ENCODE data around the gene AGPAT2.

AGPAT2 gene

GRCh38 chr9:136690806-136691261 is 3.6 kb upstream of the AGPAT2 start:
- peaks cover 2% of the 10 kb centered on the region for H3K9me3 ChIP-seq (ENCODE audit: insufficient read depth, low read depth, low read length)
- H2BK12ac ChIP-seq (ENCODE audit: low read length), result no peak overlapping the region
- peaks cover 5% of the 10 kb centered on the region for H3K27me3 ChIP-seq (ENCODE audit: insufficient read depth, low read length)
- H3K18ac ChIP-seq (ENCODE audit: low read length), result no peak overlapping the region
- no peaks in the 10 kb centered on the region for H3K36me3 ChIP-seq (ENCODE audit: control insufficient read depth in 1 of 2, insufficient read depth in 2 of 2, low read length in 2 of 2)
- peaks cover 8% of the 10 kb centered on the region for H3K79me1 ChIP-seq (ENCODE audit: low read length)
- H3K4ac ChIP-seq (ENCODE audit: low read depth, low read length), result no peak overlapping the region
- no peak overlapping the region for H3K14ac ChIP-seq (ENCODE audit: low read length)
- no peak overlapping the region for H3K4me2 ChIP-seq (ENCODE audit: low read length)
- no peak overlapping the region for H3K23ac ChIP-seq (ENCODE audit: low read length)
- H3K4me3 ChIP-seq (ENCODE audit: low read depth, low read length), result no peak overlapping the region
- peaks cover 3% of the 10 kb centered on the region for H3K79me2 ChIP-seq (ENCODE audit: control insufficient read depth, insufficient read depth, low read length, poor library complexity)
- H2BK120ac ChIP-seq (ENCODE audit: insufficient read depth, low read length, poor library complexity), result no peak overlapping the region
- no peak overlapping the region for H3K9ac ChIP-seq (ENCODE audit: low read length)
- WGBS (ENCODE audit: extremely low coverage, insufficient coverage, insufficient read length), result no CpG with 5 or more reads among the region's 15 CpGs
- peaks cover 3 to 11% of the 10 kb centered on the region in 2 experiments for H3K4me1 ChIP-seq (ENCODE audit: control insufficient read depth in 1 of 2, insufficient read depth in 2 of 2, low read length in 2 of 2)
- H4K12ac ChIP-seq (ENCODE audit: low read depth, low read length), result no peak overlapping the region
- no peak overlapping the region for H4K8ac ChIP-seq (ENCODE audit: low read depth, low read length)
- no peak for DNase-seq
- no peak overlapping the region for H2AFZ ChIP-seq (ENCODE audit: insufficient read depth, low read length, poor library complexity)
- H4K91ac ChIP-seq (ENCODE audit: low read depth, low read length), result no peak overlapping the region
- H3K27ac ChIP-seq (ENCODE audit: low read depth, low read length), result no peak overlapping the region
- H2AK5ac ChIP-seq (ENCODE audit: low read length), result no peak overlapping the region
- no peak overlapping the region for H2BK5ac ChIP-seq (ENCODE audit: low read depth, low read length, poor library complexity)

GRCh38 chr9:136690104-136690805 is 3.0 kb upstream of the AGPAT2 start:
- WGBS (ENCODE audit: extremely low coverage, insufficient coverage, insufficient read length), result no CpG with 5 or more reads among the region's 25 CpGs
- H3K9me3 ChIP-seq (ENCODE audit: insufficient read depth, low read depth, low read length), result peaks cover 2% of the 10 kb centered on the region
- H2BK120ac ChIP-seq (ENCODE audit: insufficient read depth, low read length, poor library complexity), result no peak overlapping the region
- H4K8ac ChIP-seq (ENCODE audit: low read depth, low read length), result no peak overlapping the region
- no peak overlapping the region for H3K23ac ChIP-seq (ENCODE audit: low read length)
- H3K4me3 ChIP-seq (ENCODE audit: low read depth, low read length), result no peak overlapping the region
- no peak overlapping the region for H2BK12ac ChIP-seq (ENCODE audit: low read length)
- no peaks in the 10 kb centered on the region for H3K36me3 ChIP-seq (ENCODE audit: control insufficient read depth in 1 of 2, insufficient read depth in 2 of 2, low read length in 2 of 2)
- H2BK5ac ChIP-seq (ENCODE audit: low read depth, low read length, poor library complexity), result no peak overlapping the region
- H4K12ac ChIP-seq (ENCODE audit: low read depth, low read length), result no peak overlapping the region
- no peak overlapping the region for H3K4me2 ChIP-seq (ENCODE audit: low read length)
- H3K79me2 ChIP-seq (ENCODE audit: control insufficient read depth, insufficient read depth, low read length, poor library complexity), result peaks cover 3% of the 10 kb centered on the region
- H3K14ac ChIP-seq (ENCODE audit: low read length), result no peak overlapping the region
- H3K9ac ChIP-seq (ENCODE audit: low read length), result no peak overlapping the region
- peaks cover 8% of the 10 kb centered on the region for H3K79me1 ChIP-seq (ENCODE audit: low read length)
- H4K91ac ChIP-seq (ENCODE audit: low read depth, low read length), result no peak overlapping the region
- peaks cover 3 to 11% of the 10 kb centered on the region in 2 experiments for H3K4me1 ChIP-seq (ENCODE audit: control insufficient read depth in 1 of 2, insufficient read depth in 2 of 2, low read length in 2 of 2)
- no peak overlapping the region for H3K27ac ChIP-seq (ENCODE audit: low read depth, low read length)
- H3K4ac ChIP-seq (ENCODE audit: low read depth, low read length), result no peak overlapping the region
- peaks cover 5% of the 10 kb centered on the region for H3K27me3 ChIP-seq (ENCODE audit: insufficient read depth, low read length)
- no peak for DNase-seq
- no peak overlapping the region for H2AFZ ChIP-seq (ENCODE audit: insufficient read depth, low read length, poor library complexity)
- H2AK5ac ChIP-seq (ENCODE audit: low read length), result no peak overlapping the region
- H3K18ac ChIP-seq (ENCODE audit: low read length), result no peak overlapping the region

- H3K36me3 ChIP-seq (ENCODE audit: control insufficient read depth in 1 of 2, insufficient read depth in 2 of 2, low read length in 2 of 2), result no peaks in the 10 kb centered on the region
- no peak for DNase-seq
- H4K8ac ChIP-seq (ENCODE audit: low read depth, low read length), result no peak overlapping the region
- no peak overlapping the region for H2BK5ac ChIP-seq (ENCODE audit: low read depth, low read length, poor library complexity)
- H2AK5ac ChIP-seq (ENCODE audit: low read length), result no peak overlapping the region
- H3K4me1 ChIP-seq (ENCODE audit: control insufficient read depth in 1 of 2, insufficient read depth in 2 of 2, low read length in 2 of 2), result peaks cover 3 to 11% of the 10 kb centered on the region in 2 experiments
- no peak overlapping the region for H4K12ac ChIP-seq (ENCODE audit: low read depth, low read length)
- H3K79me1 ChIP-seq (ENCODE audit: low read length), result peaks cover 8% of the 10 kb centered on the region
- H4K91ac ChIP-seq (ENCODE audit: low read depth, low read length), result no peak overlapping the region
- H3K4me2 ChIP-seq (ENCODE audit: low read length), result no peak overlapping the region
- H3K9me3 ChIP-seq (ENCODE audit: insufficient read depth, low read depth, low read length), result peaks cover 2% of the 10 kb centered on the region
- H3K4me3 ChIP-seq (ENCODE audit: low read depth, low read length), result no peak overlapping the region
- no peak overlapping the region for H2BK12ac ChIP-seq (ENCODE audit: low read length)
- H3K27me3 ChIP-seq (ENCODE audit: insufficient read depth, low read length), result peaks cover 5% of the 10 kb centered on the region
- no peak overlapping the region for H3K27ac ChIP-seq (ENCODE audit: low read depth, low read length)
- H3K79me2 ChIP-seq (ENCODE audit: control insufficient read depth, insufficient read depth, low read length, poor library complexity), result peaks cover 3% of the 10 kb centered on the region
- no peak overlapping the region for H2BK120ac ChIP-seq (ENCODE audit: insufficient read depth, low read length, poor library complexity)
- H3K18ac ChIP-seq (ENCODE audit: low read length), result no peak overlapping the region
- H3K4ac ChIP-seq (ENCODE audit: low read depth, low read length), result no peak overlapping the region
- H3K9ac ChIP-seq (ENCODE audit: low read length), result no peak overlapping the region
- no CpG with 5 or more reads among the region's 7 CpGs for WGBS (ENCODE audit: extremely low coverage, insufficient coverage, insufficient read length)
- no peak overlapping the region for H3K23ac ChIP-seq (ENCODE audit: low read length)
- no peak overlapping the region for H3K14ac ChIP-seq (ENCODE audit: low read length)
- no peak overlapping the region for H2AFZ ChIP-seq (ENCODE audit: insufficient read depth, low read length, poor library complexity)
Measured at GRCh38 chr9:136689108-136689460, 1.8 kb upstream of the AGPAT2 start.

GRCh38 chr9:136688274-136689107 is 1.2 kb upstream of the AGPAT2 start:
- peaks cover 2% of the 10 kb centered on the region for H3K9me3 ChIP-seq (ENCODE audit: insufficient read depth, low read depth, low read length)
- H3K4me3 ChIP-seq (ENCODE audit: low read depth, low read length), result no peak overlapping the region
- no peak overlapping the region for H3K14ac ChIP-seq (ENCODE audit: low read length)
- no peak overlapping the region for H2AK5ac ChIP-seq (ENCODE audit: low read length)
- no peak overlapping the region for H3K18ac ChIP-seq (ENCODE audit: low read length)
- no peak for DNase-seq
- H4K8ac ChIP-seq (ENCODE audit: low read depth, low read length), result no peak overlapping the region
- H3K4me2 ChIP-seq (ENCODE audit: low read length), result no peak overlapping the region
- no peak overlapping the region for H4K91ac ChIP-seq (ENCODE audit: low read depth, low read length)
- no peaks in the 10 kb centered on the region for H3K36me3 ChIP-seq (ENCODE audit: control insufficient read depth in 1 of 2, insufficient read depth in 2 of 2, low read length in 2 of 2)
- no peak overlapping the region for H4K12ac ChIP-seq (ENCODE audit: low read depth, low read length)
- no peak overlapping the region for H2AFZ ChIP-seq (ENCODE audit: insufficient read depth, low read length, poor library complexity)
- no peak overlapping the region for H3K23ac ChIP-seq (ENCODE audit: low read length)
- H3K9ac ChIP-seq (ENCODE audit: low read length), result no peak overlapping the region
- H2BK5ac ChIP-seq (ENCODE audit: low read depth, low read length, poor library complexity), result no peak overlapping the region
- no peak overlapping the region for H3K27ac ChIP-seq (ENCODE audit: low read depth, low read length)
- H2BK120ac ChIP-seq (ENCODE audit: insufficient read depth, low read length, poor library complexity), result no peak overlapping the region
- peaks cover under 1 to 9% of the 10 kb centered on the region in 2 experiments for H3K4me1 ChIP-seq (ENCODE audit: control insufficient read depth in 1 of 2, insufficient read depth in 2 of 2, low read length in 2 of 2)
- H3K27me3 ChIP-seq (ENCODE audit: insufficient read depth, low read length), result peaks cover 5% of the 10 kb centered on the region
- WGBS (ENCODE audit: extremely low coverage, insufficient coverage, insufficient read length), result no CpG with 5 or more reads among the region's 21 CpGs
- peaks cover 3% of the 10 kb centered on the region for H3K79me2 ChIP-seq (ENCODE audit: control insufficient read depth, insufficient read depth, low read length, poor library complexity)
- no peak overlapping the region for H3K4ac ChIP-seq (ENCODE audit: low read depth, low read length)
- no peak overlapping the region for H2BK12ac ChIP-seq (ENCODE audit: low read length)
- peaks cover 8% of the 10 kb centered on the region for H3K79me1 ChIP-seq (ENCODE audit: low read length)
